HepG2 (cell line): ENCODE results near the gene ITCH. TPM values are rescaled to one million over a fixed set of nuclear protein-coding genes. Genes with fewer than 3 reads are reported as not detected.
A peak's percentile ranks its signal among the peaks of the same experiment; 100 is the strongest.

Source experiments
- AHR ChIP-seq: IDR thresholded peaks from 2 replicates; pipeline ENCODE4 v1.6.1; 2018; ENCODE audit warnings: missing genetic modification reagents, missing compliant biosample characterization
- ATF7 ChIP-seq, 2 experiments: fragments of 450-650 bp in 1 of 2; sonication (generic) in 1 of 2; formaldehyde crosslinking in 1 of 2; IDR thresholded peaks; 2 replicates each; pipeline versions ENCODE4 v1.4.0 to v1.6.1; 2016 to 2020; ENCODE audit warnings: antibody characterized with exemption in 1 of 2, mild to moderate bottlenecking in 1 of 2, missing genetic modification reagents in 1 of 2
- CC2D1A ChIP-seq: sonication (generic); formaldehyde crosslinking; IDR thresholded peaks from 2 replicates; pipeline ENCODE4 v1.8.1; 2023; ENCODE audit warnings: mild to moderate bottlenecking, missing genetic modification reagents
- CCDC6 ChIP-seq: sonication (generic); formaldehyde crosslinking; IDR thresholded peaks from 2 replicates; pipeline ENCODE4 v1.8.1; 2022; ENCODE audit warnings: mild to moderate bottlenecking, missing genetic modification reagents, moderate library complexity
- HNRNPH1 ChIP-seq: fragments of 200-400 bp; formaldehyde crosslinking; optimal IDR thresholded peaks from 2 replicates; pipeline ENCODE3; 2017; ENCODE audit warnings: mild to moderate bottlenecking, low read depth, low read length
- IKZF4 ChIP-seq: sonication (generic); formaldehyde crosslinking; IDR thresholded peaks from 2 replicates; pipeline ENCODE4 v1.5.1; 2020; ENCODE audit warnings: borderline replicate concordance, mild to moderate bottlenecking, low read depth, missing genetic modification reagents; ENCODE audit errors: not compliant biosample characterization
- MYC ChIP-seq: sonication (generic); formaldehyde crosslinking; IDR thresholded peaks from 2 replicates; pipeline ENCODE4 v1.9.0; 2021; ENCODE audit warnings: missing genetic modification reagents, borderline replicate concordance
- REXO4 ChIP-seq: sonication (generic); formaldehyde crosslinking; IDR thresholded peaks from 2 replicates; pipeline ENCODE4 v1.8.0; 2022; ENCODE audit warnings: missing genetic modification reagents, mild to moderate bottlenecking, borderline replicate concordance
- SP4 ChIP-seq: sonication (generic); formaldehyde crosslinking; IDR thresholded peaks from 2 replicates; pipeline ENCODE4 v1.8.1; 2023; ENCODE audit warnings: mild to moderate bottlenecking, missing genetic modification reagents
- TBX3 ChIP-seq: fragments of 450-650 bp; IDR thresholded peaks from 2 replicates; pipeline ENCODE4 v1.6.1; 2017; ENCODE audit warnings: antibody characterized with exemption, mild to moderate bottlenecking, inconsistent platforms, borderline replicate concordance
- TEAD3 ChIP-seq: optimal IDR thresholded peaks from 2 replicates; pipeline ENCODE3; 2016; ENCODE audit warnings: borderline replicate concordance
- ZNF292 ChIP-seq: sonication (generic); formaldehyde crosslinking; IDR thresholded peaks from 2 replicates; pipeline ENCODE4 v1.8.1; 2022; ENCODE audit warnings: mild to moderate bottlenecking, low read depth, missing genetic modification reagents, borderline replicate concordance
- ZNF460 ChIP-seq: sonication (generic); formaldehyde crosslinking; IDR thresholded peaks from 2 replicates; pipeline ENCODE4 v1.5.1; 2020; ENCODE audit warnings: missing genetic modification reagents, mild to moderate bottlenecking, borderline replicate concordance
- ZNF614 ChIP-seq: IDR thresholded peaks from 2 replicates; pipeline ENCODE4 v1.6.1; 2018; ENCODE audit warnings: missing biosample characterization, missing genetic modification reagents, inconsistent platforms, borderline replicate concordance
- ZNF619 ChIP-seq: sonication (generic); formaldehyde crosslinking; IDR thresholded peaks from 2 replicates; pipeline ENCODE4 v1.4.0; 2020; ENCODE audit warnings: mild to moderate bottlenecking, missing genetic modification reagents
- polyA plus RNA-seq, 8 experiments: library from polyadenylated mRNA; depleted of rRNA in 3 of 8; stranded (reverse) in 7 of 8; unstranded in 1 of 8; fragments of >200 nt; fragmentation: Illumina TruSeq in 4 of 8; extraction: Trizol in 4 of 8; gene quantifications; 2 replicates each; pipeline versions ENCODE4 v1.2.1 to v1.2.3, GENCODE V29; 2011 to 2016; ENCODE audit warnings: low read depth in 4 of 8, missing spikeins in 1 of 8, mixed read lengths in 1 of 8; ENCODE audit not compliant: insufficient read depth in 1 of 8
- total RNA-seq, 5 experiments: library from RNA; depleted of rRNA; stranded (reverse); fragments of >200 nt; fragmentation: Illumina TruSeq; extraction: Trizol; gene quantifications; 2 replicates each; pipeline ENCODE4 v1.2.3, GENCODE V29; 2016; ENCODE audit warnings: low read depth in 1 of 5
- TF ChIP-seq, protein P1 (sequence below): IDR thresholded peaks from 2 replicates; pipeline ENCODE4 v1.6.1; 2016; ENCODE audit warnings: low read depth, missing genetic modification reagents, missing compliant biosample characterization
- TF ChIP-seq, protein P2 (sequence below): sonication (generic); formaldehyde crosslinking; IDR thresholded peaks from 2 replicates; pipeline ENCODE4 v1.4.0; 2020; ENCODE audit warnings: missing genetic modification reagents
- TF ChIP-seq, protein P3 (sequence below): sonication (generic); formaldehyde crosslinking; IDR thresholded peaks from 2 replicates; pipeline ENCODE4 v1.8.0; 2022; ENCODE audit warnings: missing genetic modification reagents, mild to moderate bottlenecking, borderline replicate concordance
- TF ChIP-seq, protein P4 (sequence below): sonication (generic); formaldehyde crosslinking; IDR thresholded peaks from 2 replicates; pipeline ENCODE4 v1.4.0; 2020; ENCODE audit warnings: mild to moderate bottlenecking, missing genetic modification reagents

The ITCH gene
- total and polyA plus RNA-seq, 2 of the 13 experiments (the other 11 are each of a cell fraction or from before 2014, with no cell fraction given): 20.5 to 112 TPM

DNA sequence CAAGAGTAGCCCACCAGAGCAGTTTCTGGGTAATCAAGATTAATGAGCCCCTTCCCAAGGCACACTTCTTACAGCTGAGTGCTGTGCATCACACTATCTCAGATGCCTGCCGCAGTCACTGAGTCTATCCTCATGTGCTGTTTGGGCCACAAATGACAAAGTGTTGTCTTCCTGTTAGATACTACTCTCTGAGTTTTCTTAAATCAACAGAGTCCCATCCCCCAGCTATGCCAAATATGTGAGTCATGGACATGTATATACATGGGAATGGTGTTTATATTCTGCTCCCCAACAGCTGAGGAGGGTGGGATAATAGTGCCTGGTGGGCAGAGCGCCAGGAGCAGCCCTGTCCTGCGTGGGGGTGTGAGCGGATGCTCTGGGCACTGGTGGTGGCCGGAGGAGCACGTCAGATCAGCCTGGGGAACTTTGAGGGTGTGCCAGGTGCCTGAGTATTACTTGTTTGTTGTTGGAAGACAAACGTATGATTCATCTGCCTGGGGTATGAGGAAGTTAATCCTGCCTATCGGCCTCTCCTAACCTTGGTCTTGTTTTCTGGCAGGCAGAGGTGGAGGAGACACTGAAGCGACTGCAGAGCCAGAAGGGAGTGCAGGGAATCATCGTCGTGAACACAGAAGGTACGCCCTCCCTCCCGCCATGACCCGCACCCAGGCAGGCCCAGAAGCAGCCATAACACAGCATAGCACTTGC lies 162.8 kb downstream of the ITCH start (continued):
- TF ChIP-seq, protein P1, sequence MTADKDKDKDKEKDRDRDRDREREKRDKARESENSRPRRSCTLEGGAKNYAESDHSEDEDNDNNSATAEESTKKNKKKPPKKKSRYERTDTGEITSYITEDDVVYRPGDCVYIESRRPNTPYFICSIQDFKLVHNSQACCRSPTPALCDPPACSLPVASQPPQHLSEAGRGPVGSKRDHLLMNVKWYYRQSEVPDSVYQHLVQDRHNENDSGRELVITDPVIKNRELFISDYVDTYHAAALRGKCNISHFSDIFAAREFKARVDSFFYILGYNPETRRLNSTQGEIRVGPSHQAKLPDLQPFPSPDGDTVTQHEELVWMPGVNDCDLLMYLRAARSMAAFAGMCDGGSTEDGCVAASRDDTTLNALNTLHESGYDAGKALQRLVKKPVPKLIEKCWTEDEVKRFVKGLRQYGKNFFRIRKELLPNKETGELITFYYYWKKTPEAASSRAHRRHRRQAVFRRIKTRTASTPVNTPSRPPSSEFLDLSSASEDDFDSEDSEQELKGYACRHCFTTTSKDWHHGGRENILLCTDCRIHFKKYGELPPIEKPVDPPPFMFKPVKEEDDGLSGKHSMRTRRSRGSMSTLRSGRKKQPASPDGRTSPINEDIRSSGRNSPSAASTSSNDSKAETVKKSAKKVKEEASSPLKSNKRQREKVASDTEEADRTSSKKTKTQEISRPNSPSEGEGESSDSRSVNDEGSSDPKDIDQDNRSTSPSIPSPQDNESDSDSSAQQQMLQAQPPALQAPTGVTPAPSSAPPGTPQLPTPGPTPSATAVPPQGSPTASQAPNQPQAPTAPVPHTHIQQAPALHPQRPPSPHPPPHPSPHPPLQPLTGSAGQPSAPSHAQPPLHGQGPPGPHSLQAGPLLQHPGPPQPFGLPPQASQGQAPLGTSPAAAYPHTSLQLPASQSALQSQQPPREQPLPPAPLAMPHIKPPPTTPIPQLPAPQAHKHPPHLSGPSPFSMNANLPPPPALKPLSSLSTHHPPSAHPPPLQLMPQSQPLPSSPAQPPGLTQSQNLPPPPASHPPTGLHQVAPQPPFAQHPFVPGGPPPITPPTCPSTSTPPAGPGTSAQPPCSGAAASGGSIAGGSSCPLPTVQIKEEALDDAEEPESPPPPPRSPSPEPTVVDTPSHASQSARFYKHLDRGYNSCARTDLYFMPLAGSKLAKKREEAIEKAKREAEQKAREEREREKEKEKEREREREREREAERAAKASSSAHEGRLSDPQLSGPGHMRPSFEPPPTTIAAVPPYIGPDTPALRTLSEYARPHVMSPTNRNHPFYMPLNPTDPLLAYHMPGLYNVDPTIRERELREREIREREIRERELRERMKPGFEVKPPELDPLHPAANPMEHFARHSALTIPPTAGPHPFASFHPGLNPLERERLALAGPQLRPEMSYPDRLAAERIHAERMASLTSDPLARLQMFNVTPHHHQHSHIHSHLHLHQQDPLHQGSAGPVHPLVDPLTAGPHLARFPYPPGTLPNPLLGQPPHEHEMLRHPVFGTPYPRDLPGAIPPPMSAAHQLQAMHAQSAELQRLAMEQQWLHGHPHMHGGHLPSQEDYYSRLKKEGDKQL (CRISPR knock-in tag): 0 out of 2 replicates have a peak, but pooled peaks have one; percentile 56
- TF ChIP-seq ZNF292 (CRISPR knock-in tag): peak; percentile 28; the same call in 1 of the 2 replicates
- TF ChIP-seq, protein P2, sequence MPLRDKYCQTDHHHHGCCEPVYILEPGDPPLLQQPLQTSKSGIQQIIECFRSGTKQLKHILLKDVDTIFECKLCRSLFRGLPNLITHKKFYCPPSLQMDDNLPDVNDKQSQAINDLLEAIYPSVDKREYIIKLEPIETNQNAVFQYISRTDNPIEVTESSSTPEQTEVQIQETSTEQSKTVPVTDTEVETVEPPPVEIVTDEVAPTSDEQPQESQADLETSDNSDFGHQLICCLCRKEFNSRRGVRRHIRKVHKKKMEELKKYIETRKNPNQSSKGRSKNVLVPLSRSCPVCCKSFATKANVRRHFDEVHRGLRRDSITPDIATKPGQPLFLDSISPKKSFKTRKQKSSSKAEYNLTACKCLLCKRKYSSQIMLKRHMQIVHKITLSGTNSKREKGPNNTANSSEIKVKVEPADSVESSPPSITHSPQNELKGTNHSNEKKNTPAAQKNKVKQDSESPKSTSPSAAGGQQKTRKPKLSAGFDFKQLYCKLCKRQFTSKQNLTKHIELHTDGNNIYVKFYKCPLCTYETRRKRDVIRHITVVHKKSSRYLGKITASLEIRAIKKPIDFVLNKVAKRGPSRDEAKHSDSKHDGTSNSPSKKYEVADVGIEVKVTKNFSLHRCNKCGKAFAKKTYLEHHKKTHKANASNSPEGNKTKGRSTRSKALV: peak; percentile 60; the same call in 1 of the 2 replicates
- TF ChIP-seq ZNF614 (CRISPR knock-in tag): peak; percentile 99
- no peak for TF ChIP-seq ATF7 (IDR thresholded peaks at IDR 0.05)
- TF ChIP-seq ATF7 (CRISPR knock-in tag; IDR thresholded peaks at IDR 0.05): peak; percentile 93
- TF ChIP-seq HNRNPH1: no peak
- TF ChIP-seq SP4 (CRISPR knock-in tag): 0 out of 2 replicates have a peak, but pooled peaks have one; percentile 41
- TF ChIP-seq TBX3: peak; percentile 94
- TF ChIP-seq CC2D1A (CRISPR knock-in tag): peak; percentile 73; the same call in 1 of the 2 replicates
- peak; percentile 62; the same call in 1 of the 2 replicates for TF ChIP-seq CCDC6
- TF ChIP-seq, protein P3, sequence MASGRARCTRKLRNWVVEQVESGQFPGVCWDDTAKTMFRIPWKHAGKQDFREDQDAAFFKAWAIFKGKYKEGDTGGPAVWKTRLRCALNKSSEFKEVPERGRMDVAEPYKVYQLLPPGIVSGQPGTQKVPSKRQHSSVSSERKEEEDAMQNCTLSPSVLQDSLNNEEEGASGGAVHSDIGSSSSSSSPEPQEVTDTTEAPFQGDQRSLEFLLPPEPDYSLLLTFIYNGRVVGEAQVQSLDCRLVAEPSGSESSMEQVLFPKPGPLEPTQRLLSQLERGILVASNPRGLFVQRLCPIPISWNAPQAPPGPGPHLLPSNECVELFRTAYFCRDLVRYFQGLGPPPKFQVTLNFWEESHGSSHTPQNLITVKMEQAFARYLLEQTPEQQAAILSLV: no peak
- TF ChIP-seq ZNF619: peak; percentile 93
- peak; percentile 26 for TF ChIP-seq IKZF4 (CRISPR knock-in tag)
- peak; percentile 37; the same call in 1 of the 2 replicates for TF ChIP-seq ZNF460 (CRISPR knock-in tag)
- TF ChIP-seq TEAD3: peak; percentile 99
- TF ChIP-seq MYC (CRISPR knock-in tag): peak; percentile 72; the same call in 1 of the 2 replicates
- TF ChIP-seq, protein P4, sequence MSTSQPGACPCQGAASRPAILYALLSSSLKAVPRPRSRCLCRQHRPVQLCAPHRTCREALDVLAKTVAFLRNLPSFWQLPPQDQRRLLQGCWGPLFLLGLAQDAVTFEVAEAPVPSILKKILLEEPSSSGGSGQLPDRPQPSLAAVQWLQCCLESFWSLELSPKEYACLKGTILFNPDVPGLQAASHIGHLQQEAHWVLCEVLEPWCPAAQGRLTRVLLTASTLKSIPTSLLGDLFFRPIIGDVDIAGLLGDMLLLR: peak; percentile 73
- TF ChIP-seq AHR (CRISPR knock-in tag): peak; percentile 93; the same call in 1 of the 2 replicates
- TF ChIP-seq REXO4 (CRISPR knock-in tag): no peak
